Ishikawa (cell line): Measurements from ENCODE around the gene GRIK1.

ENCODE experiments used
- CEBPB ChIP-seq: IDR thresholded peaks from 2 replicates; pipeline ENCODE4 v1.6.1; 2012
- CREB1 ChIP-seq: IDR thresholded peaks from 2 replicates; pipeline ENCODE4 v1.6.1; 2012; ENCODE audit warnings: low read depth
- EGR1 ChIP-seq: IDR thresholded peaks from 2 replicates; pipeline ENCODE4 v1.6.1; 2012
- EP300 ChIP-seq: IDR thresholded peaks from 2 replicates; pipeline ENCODE4 v1.6.1; 2012; ENCODE audit warnings: borderline replicate concordance
- FOXM1 ChIP-seq: IDR thresholded peaks from 2 replicates; pipeline ENCODE4 v1.6.1; 2012; ENCODE audit warnings: low read depth, borderline replicate concordance
- MAX ChIP-seq: IDR thresholded peaks from 2 replicates; pipeline ENCODE4 v1.6.1; 2012
- NFIC ChIP-seq: IDR thresholded peaks from 2 replicates; pipeline ENCODE4 v1.6.1; 2012
- RAD21 ChIP-seq: IDR thresholded peaks from 2 replicates; pipeline ENCODE4 v1.6.1; 2012; ENCODE audit warnings: low read depth
- REST ChIP-seq: IDR thresholded peaks from 2 replicates; pipeline ENCODE4 v1.6.1; 2012; ENCODE audit warnings: low read depth, mild to moderate bottlenecking
- TAF1 ChIP-seq: IDR thresholded peaks from 2 replicates; pipeline ENCODE4 v1.6.1; 2012; ENCODE audit warnings: low read depth, mild to moderate bottlenecking
- TCF12 ChIP-seq: IDR thresholded peaks from 2 replicates; pipeline ENCODE4 v1.6.1; 2012; ENCODE audit warnings: low read depth
- TEAD4 ChIP-seq: IDR thresholded peaks from 2 replicates; pipeline ENCODE4 v1.6.1; 2012
- USF1 ChIP-seq: IDR thresholded peaks from 2 replicates; pipeline ENCODE4 v1.6.1; 2012
- YY1 ChIP-seq: IDR thresholded peaks from 2 replicates; pipeline ENCODE4 v1.6.1; 2012; ENCODE audit warnings: low read depth
- ZBTB7A ChIP-seq: IDR thresholded peaks from 2 replicates; pipeline ENCODE4 v1.6.1; 2012; ENCODE audit warnings: low read depth

Gene GRIK1

GRCh38 chr21:29832217-29832616, 107.6 kb downstream of the GRIK1 start:
- TF ChIP-seq EP300 = no peak
- no peak for TF ChIP-seq TAF1
- TF ChIP-seq USF1 = no peak
- no peak for TF ChIP-seq FOXM1
- no peak for TF ChIP-seq CEBPB
- TF ChIP-seq EGR1 = no peak
- no peak for TF ChIP-seq YY1
- no peak for TF ChIP-seq TCF12
- no peak for TF ChIP-seq RAD21
- no peak for TF ChIP-seq REST
- TF ChIP-seq TEAD4 = no peak

- TF ChIP-seq RAD21 = no peak
- no peak for TF ChIP-seq CREB1
- TF ChIP-seq TAF1 = no peak
- no peak for TF ChIP-seq TCF12
- TF ChIP-seq YY1 = no peak
- TF ChIP-seq FOXM1 = no peak
- TF ChIP-seq ZBTB7A = no peak
- no peak for TF ChIP-seq REST
- TF ChIP-seq CEBPB = no peak
Observed at GRCh38 chr21:29829564-29830275, 110.1 kb downstream of the GRIK1 start.

GRCh38 chr21:29827647-29828046, 112.1 kb downstream of the GRIK1 start:
- TF ChIP-seq EGR1 (no peak), TCF12 (no peak), NFIC (no peak), REST (no peak), TAF1 (no peak), USF1 (no peak), EP300 (no peak)

- TF ChIP-seq EGR1 (no peak), CEBPB (no peak), USF1 (no peak), CREB1 (no peak), TAF1 (no peak), EP300 (no peak), TEAD4 (no peak), FOXM1 (no peak), MAX (no peak)
Observed at GRCh38 chr21:29827236-29827635, 112.6 kb downstream of the GRIK1 start.

GRCh38 chr21:29826386-29826785, 113.4 kb downstream of the GRIK1 start:
- TF ChIP-seq FOXM1 (no peak), CREB1 (no peak), REST (no peak), YY1 (no peak), TCF12 (no peak), TAF1 (no peak), ZBTB7A (no peak), CEBPB (no peak), TEAD4 (no peak), NFIC (no peak), MAX (no peak), RAD21 (no peak), EP300 (no peak), USF1 (no peak), EGR1 (no peak)
